HG03135 (cell line): ENCODE data around the gene APBA1.

Experiments used
- ATAC-seq: cut with Tn5 transposase; IDR thresholded peaks from one replicate; pipeline ENCODE4 v1.9.1; 2021; ENCODE audit warnings: mild to moderate bottlenecking, moderate library complexity; ENCODE audit not compliant: unreplicated experiment

Gene APBA1

DNA sequence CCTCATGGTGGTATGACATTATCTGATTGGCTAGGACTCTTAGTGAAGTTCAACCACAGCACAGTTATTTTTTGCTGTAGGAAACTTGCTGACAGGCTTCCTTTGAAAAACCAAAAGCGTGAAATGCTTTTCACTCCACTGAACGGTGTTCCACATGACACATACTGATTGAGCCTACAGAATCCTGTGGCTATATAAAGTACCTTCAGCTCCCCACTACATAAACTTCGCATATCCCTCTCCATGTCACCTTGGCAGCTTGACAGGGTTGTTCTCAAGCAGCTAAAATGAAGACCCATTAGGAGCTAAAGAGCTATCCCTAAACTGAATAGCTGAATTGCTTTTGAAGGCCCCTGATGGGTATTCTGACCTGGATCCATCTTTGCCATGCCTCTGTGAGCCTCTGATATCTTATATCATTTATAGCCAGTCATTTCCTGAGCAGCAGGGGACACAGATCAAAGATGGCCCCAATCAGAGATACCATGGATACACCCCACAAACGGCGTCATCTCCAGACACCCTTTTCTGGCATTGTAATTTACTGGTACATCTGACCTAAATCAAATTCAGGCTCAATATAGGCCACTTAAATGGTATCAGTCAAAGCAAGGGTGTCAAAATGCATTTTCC, 91.5 kb downstream of the APBA1 start:
- ATAC-seq, result no peak

- no peak for ATAC-seq
These were observed 92.2 kb downstream of the APBA1 start for GRCh38 chr9:69579760-69580581.

- ATAC-seq, result no peak
These were observed 93.0 kb downstream of the APBA1 start for GRCh38 chr9:69579032-69579758.

GRCh38 chr9:69578026-69578425, 94.1 kb downstream of the APBA1 start:
- ATAC-seq, result no peak

- no peak for ATAC-seq
These were observed 95.0 kb downstream of the APBA1 start for GRCh38 chr9:69577123-69577522.

DNA sequence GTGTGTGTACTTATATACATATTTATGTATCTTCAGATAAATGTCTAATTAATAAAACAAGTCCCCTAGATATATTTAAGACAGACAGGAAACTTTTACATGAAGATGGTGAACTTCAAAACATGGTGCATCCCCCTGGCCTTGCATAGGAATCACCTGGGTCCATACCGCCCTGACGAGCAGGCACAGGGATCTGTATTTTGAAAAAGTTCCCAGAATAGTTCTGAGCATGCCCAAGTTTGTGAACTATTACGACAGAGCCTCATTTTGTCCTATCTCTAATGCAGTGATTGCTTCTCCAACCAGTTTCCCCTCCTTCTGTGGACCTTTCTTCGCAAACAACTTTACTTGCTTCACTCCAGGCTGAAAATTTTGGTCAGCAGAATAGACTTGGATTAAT, 98.1 kb downstream of the APBA1 start:
- ATAC-seq, result no peak

GRCh38 chr9:69573651-69574050, 98.5 kb downstream of the APBA1 start:
- ATAC-seq, result no peak

DNA sequence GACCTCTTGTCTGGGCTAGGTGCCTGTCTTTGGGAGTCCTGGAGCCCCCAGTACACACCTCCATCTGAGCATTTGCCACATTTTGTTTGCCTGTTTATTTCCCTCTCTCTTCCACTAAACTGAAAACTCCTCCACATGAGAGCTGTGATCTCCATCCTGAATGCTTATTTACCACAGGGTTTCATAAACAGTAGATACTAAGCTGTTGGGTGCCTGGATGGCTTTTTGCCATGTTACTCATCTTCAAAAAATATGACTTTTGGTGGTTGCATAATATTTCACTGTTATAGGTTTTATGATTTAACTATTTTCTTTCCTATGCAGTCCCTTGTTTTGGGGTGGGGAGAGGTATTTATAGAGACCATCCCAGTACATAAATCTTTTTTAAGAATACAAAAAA, 99.6 kb downstream of the APBA1 start:
- ATAC-seq, result no peak

- ATAC-seq, result no peak
These were observed 101.1 kb downstream of the APBA1 start for GRCh38 chr9:69571032-69571431.

- no peak for ATAC-seq
These were observed 102.3 kb downstream of the APBA1 start for GRCh38 chr9:69569738-69570451.

DNA sequence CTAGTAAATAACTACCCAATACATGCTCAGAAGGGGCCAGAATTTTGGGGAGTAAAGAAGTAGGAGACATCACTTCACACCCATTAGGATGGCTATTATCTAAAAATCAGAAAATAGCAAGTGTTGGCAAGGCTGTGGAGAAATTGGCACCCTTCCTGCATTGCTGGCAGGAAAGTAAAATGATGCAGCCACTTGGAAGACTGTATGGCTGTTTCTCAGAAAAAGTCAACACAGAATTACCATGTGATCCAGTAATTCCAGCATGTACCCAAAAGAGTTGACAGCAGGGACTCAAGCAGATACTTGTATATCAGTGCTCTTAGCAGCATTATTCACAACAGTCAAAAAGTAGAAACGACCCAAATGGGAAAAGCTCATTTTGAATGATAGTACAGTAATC, 107.6 kb downstream of the APBA1 start:
- no peak for ATAC-seq

- ATAC-seq, result no peak
These were observed 113.0 kb downstream of the APBA1 start for GRCh38 chr9:69559126-69559525.

- no peak for ATAC-seq
These were observed 115.5 kb downstream of the APBA1 start for GRCh38 chr9:69556707-69557106.

DNA sequence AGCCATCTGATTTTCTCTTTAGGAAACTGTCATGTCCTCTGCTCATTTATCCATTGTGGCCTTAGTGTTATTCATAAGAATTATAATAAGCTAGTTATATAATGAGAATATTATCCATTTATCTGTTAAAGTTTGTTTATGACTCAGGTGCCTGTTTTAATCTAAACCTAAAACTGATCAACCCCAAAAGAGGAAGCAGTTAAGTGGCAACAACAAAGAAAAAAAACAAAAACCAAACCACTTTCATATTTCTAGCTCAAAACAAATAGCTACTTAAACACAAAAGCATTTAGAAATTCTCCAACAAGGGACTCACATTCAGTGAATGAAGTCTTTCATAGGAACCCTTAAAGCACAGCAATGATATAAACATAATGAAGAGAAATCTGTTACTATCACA, 116.4 kb downstream of the APBA1 start:
- no peak for ATAC-seq

DNA sequence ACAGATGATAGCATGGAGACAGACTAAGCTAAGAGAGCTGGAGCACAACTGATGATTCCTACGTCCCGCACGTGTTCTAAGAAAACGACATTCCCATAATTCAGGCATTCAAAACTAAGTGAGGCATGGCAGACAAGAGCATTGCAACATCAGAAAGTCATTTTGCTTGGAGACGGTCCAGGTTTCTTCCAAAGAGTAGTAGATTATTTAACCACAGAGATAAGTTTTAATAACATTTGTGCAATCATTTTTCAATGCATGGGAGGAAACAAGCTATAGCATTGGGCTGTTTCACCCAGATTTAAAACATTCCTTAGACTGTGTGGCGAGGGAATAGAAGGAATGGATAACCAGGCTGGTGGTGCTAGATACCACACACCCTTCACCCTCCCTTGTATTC, 117.2 kb downstream of the APBA1 start:
- ATAC-seq, result no peak

GRCh38 chr9:69549310-69550202, 122.6 kb downstream of the APBA1 start:
- no peak for ATAC-seq

DNA sequence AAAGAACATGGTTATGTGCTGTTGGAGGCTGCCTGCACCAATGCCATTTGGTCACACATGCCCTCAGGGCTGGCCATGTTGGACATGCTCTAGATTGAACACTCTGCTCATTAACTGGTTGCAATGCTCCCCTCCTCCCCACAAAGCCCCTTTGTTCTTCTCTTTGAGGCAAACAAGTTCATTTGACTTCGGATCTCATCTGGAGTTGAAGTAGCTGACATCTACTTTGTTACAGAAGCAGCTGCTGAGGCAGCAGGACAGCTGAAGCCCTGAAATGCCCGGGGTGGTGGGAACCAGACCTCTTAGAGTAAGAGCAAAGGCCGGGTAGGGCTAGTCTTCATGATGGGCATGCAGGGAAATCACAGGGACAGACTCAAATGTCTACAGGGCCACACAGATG, 123.5 kb downstream of the APBA1 start:
- no peak for ATAC-seq

DNA sequence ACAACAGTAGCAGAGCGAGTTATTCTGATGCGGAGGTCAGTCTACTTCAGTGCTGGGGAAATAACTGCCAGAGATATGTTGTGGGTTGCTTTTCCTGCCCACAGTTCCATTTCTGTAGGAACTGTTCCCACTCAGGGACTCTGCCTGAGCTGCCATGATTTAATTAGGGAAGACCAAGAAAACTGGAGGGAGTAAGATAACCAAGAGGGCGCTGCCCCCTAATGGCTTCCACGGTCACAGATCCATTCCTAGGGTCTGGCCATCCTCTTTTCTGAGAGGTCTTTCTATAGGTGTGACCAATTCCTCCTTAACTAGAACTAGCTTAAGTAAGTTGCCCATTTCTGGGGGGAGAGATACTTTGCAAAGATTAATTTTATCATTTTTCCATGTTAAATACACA, 125.9 kb downstream of the APBA1 start:
- ATAC-seq, result no peak

DNA sequence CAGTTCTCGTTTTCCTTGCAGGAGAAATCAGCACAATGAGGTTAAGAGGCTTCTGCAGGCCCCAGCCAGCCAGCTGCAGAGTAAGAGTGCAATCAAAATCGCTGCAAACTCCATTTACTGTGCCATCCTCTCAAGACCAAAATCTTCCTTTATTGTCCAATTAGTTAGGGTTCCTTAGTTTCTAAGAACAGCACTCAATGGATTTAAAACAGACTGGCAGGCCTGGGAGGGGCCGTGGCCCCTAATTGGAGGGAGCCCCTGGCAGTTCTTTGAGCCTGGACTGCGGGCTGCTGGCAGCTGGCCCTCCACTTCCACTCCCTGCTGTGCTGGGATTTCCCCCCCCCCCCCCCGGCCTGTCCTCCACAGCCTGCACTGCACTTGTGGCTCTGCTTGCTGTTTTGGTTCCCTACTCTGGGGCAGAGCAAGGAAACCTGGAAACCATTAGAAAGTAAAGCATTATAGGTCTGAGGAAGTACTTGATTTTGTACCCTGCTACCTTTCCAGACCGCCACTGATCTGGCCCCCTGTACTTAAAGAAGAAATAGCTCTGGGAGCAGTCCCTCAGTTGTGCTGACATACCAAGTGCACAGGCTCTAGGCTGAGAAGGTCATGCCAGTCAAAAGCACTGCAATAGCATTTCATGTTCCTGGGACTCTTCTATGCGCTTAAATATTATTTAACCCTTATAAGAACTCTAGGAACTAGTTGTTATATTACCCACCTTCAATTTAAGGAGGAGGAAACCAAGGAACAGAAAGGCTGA, 129.0 kb downstream of the APBA1 start:
- ATAC-seq, result no peak

DNA sequence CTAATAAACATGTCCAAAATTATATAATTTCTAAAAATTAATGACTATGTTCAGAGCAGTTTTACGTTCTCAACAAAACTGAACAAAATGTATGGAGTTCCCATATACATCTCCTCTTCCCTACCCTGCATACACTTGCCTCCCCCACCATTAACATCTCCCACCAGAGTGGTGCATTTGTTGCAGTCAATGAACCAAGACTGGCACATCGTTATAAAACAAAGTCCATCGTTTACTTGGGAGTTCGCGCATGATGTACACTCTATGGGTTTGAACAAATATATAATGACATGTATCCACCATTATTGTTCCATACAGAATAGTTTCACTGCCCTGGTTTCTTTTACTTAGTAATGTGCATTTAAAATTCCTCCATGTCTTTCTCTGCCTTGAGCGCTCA, 130.1 kb downstream of the APBA1 start:
- no peak for ATAC-seq
